Middle frontal gyrus (tissue), 1 donor: ENCODE data around the gene MRPL20.
"Not testable (repeated sequence)": the region's sequence is repeated elsewhere in the genome, so short reads cannot be mapped to it uniquely, and the experiment has no call there.

Experiments
- DNase-seq: peaks from one replicate; pipeline ENCODE4 v3.0.0-alpha.2; 2015; ENCODE audit warnings: low spot score; ENCODE audit errors: extremely low spot score

MRPL20 gene

GRCh38 chr1:1426496-1427105 lies 19.5 kb upstream of the MRPL20 start:
- DNase-seq: no peak

GRCh38 chr1:1425753-1426495 lies 18.8 kb upstream of the MRPL20 start:
- DNase-seq: no peak

DNA sequence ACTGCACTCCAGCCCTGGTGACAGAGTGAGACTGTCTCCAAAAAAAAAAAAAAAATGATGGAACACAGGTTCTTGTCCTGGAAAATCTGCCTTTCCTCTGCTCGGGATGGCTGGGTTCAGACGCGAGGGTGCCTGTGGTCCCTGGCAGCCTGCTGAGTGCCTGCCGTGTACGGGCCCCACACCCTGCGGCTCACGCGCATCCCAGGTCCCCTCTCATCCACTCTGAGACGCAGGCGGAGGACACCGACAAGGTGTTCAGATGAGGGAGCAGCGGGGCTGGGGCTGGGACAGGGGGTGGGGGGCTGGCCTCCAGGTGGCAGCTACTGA lies 18.3 kb upstream of the MRPL20 start:
- no peak for DNase-seq

GRCh38 chr1:1424707-1425106 lies 17.6 kb upstream of the MRPL20 start:
- DNase-seq: no peak

DNA sequence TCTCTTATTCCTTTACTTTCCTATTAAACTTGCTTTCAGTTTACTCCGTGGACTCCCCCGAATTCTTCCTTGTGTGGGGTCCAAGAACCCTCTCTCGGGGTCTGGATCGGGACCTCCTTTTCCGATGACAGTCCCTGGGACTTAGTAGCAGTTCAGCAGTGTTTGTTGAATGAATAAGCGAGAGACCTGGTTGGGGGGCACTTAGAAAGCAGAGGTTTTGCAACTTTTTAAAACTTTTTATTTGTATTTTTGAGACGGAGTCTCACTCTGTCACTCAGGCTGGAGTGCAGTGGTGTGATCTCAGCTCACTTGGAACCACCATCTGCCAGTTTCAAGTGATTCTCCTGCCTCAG lies 16.1 kb upstream of the MRPL20 start:
- DNase-seq: no peak

- no peak for DNase-seq
These were observed 15.6 kb upstream of the MRPL20 start for GRCh38 chr1:1422465-1423244.

DNA sequence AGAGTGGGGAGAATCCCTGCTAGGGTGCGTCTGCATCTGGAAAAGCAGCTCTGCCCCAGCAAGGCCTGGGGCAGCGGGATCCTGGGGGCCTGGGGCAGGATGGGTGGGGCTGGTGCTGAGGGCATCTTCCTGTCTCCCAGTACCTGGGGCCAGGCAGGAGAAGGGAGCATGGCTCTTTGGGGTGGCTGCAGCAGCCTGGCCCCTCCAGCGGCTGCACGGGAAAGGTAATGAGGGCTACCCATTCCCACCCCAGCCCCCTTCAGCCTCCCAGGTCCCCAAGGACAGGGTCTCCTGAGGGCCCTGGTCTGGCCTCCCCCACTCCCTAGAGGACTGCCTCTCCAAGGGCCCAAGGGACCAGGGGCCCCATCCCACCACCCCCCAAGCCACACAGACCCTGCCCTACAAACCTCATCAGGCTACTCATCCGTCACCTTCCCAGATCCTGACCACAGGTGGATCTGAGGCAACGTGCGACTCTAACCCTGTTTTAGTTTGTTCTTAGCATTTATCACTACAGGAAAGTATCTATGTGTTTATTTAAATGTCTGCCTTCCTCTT lies 14.9 kb upstream of the MRPL20 start:
- no peak for DNase-seq

DNA sequence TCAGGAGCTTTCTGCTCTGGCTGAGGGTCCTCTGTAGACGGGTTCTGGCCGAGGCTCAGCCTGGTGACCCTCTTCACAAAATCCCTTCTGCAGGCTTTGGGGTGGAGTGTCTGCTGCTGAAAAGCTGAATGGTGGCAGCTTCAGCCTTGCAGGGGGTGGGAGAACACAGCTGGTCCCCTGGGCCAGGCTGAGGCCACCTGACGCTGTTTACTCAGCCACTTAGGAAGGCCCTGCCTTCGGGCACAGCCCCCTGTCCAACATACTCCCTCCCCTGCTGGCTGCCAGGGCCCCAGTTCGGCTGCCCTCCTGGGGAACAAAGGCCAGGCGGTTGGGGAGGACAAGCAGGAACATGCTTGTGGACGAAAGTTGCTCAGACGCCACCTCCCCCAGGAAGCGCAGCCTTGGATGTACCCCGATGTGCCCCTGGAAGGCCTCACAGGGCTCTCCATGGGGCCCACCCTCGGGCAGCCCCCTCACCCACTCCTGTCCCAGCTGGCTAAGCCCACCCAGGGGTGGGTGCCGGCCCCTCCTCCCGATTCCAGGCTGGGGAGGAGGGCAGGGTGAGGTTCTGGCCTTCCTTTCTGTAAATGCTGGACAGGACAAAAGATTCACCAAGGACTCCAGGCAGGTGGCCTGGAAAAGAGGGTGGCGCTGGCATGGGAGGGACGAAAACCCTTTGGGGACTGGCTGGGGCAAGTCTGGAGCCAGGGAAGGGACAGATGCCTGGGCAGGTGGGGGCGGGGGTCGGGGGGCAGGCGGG lies 14.2 kb upstream of the MRPL20 start, which contains the start of gene ANKRD65:
ANKRD65 (minus strand) TSS at position 130 of the 760 bp plus-strand sequence. CDS start 271 bp downstream, outside the sequence.
- DNase-seq: no peak

- DNase-seq: no peak
These were observed 13.6 kb upstream of the MRPL20 start for GRCh38 chr1:1420654-1421141.

DNA sequence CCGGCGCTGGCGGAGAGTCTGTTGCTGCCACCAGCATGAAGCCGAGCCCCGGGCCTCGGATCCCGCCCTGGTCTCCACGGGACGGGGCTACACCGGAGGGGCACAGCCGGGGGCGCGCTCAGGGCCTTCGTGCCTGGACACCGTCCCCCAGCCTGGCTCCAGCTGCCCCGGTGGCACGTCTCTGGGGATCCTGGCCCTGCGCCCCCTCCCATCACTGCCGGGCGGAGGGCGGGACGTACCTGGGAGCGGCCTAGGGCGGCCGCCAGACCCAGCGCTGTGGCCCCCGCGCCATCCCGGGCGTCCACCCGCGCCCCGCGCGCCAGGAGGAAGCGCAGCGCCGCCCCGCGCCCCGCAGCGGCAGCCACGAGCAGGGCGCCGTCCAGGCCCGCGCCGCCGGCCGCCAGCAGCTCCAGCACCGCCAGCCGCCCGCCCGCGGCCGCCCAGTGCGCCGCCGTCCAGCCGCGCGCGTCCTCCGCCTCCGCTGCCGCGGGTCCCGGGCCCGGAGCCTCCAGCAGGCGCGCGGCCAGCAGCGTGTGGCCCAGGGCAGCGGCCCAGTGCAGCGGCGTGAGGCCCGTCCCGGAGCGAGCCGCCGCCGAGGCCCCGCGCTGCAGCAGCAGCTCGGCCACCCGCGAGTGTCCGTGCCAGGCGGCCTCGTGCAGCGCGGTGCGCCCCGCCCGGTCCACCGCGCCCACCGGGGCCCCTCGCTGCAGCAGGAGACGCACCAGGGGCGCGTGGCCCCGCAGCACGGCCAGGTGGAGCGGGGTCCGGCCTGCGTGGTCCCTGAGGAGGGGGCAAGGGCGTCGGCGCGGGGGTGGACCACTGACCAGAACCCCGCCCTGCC lies 12.9 kb upstream of the MRPL20 start:
- no peak for DNase-seq

DNA sequence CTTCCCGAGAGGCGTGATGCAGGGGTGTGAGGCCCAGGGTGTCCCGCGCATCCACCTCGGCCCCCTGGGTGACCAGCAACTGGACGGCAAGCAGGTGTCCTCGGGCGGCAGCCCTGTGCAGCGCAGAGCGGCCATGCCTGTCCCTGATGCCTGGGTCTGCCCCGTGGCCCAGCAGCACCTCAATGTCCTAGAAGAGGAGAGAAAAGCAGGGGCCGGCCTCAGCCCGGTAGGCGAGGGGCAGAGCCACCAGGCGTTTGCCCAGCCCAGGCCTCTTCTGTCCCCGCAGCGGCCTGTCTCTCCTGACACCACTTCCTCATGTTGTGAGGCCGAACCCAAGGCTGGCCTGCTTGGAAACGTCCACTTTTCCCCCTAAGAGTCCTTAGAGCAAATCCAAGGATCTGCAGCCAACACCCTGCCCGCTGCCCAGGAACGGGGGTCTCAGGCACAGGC lies 12.3 kb upstream of the MRPL20 start:
- DNase-seq: no peak

DNA sequence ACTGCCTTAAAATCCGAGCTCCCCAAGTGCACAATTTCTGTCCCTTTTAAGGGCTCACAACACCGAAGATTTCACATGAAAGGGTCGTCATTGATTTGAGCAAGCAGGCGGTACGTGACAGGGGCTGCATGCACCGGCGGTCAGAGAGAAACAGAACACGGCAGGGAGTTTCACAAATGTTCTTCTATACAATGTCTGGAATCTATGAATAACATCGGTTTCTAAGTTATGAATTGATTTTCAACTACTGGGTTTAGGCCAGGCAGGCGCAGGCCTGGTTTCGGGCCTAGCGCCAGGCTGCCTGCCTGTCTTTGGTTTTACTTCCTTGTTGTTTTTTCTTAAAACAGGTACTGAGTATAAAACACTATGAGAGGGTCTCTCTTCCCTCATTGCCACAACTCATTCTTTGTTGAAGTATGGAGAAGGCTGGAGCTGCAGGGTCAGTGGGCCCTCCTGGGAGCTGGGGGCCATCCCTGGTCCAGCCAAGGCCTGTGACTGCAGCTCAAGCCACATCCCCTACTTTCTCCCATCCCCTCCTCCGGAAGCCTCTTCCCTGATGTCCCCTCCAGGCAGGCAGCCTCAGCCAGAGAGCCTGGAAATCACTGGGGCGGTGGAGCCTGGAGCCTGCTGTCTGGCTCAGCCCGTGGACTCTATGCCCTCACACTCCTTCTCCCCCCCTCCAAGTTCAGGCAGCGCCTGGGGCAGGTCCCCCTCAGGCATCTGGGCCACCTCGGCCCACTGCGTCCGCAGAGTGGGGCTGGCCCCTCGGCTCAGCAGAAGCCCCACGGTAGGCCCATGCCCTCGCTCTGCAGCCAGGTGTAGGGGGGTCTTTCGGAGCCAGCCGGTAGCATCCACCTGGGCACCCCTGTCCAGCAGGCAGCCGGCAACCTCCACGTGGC lies 11.6 kb upstream of the MRPL20 start:
- DNase-seq: no peak

- DNase-seq: not testable (repeated sequence)
These were observed 10.9 kb upstream of the MRPL20 start for GRCh38 chr1:1417825-1418463.

GRCh38 chr1:1417396-1417795 lies 10.3 kb upstream of the MRPL20 start:
- not testable (repeated sequence) for DNase-seq

DNA sequence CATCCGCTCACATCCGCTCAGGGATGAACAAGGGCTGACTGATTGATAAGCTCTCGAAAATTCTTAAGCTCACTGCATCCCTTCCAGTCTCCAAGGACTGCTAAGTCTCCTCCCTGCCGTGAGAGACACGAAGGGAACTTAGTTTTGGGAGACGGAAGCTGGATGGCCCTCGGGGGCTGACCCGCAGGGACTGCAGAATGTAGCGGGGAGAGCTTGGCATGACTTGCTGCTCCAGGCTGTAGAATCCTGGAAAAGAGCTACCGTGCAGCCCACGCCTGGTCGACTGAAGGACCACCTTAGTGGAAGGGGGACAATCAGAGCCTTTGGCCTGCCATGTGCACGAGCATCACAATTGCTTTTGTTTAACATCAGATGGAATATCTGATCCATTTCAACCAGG lies 8.7 kb upstream of the MRPL20 start:
- no peak for DNase-seq

DNA sequence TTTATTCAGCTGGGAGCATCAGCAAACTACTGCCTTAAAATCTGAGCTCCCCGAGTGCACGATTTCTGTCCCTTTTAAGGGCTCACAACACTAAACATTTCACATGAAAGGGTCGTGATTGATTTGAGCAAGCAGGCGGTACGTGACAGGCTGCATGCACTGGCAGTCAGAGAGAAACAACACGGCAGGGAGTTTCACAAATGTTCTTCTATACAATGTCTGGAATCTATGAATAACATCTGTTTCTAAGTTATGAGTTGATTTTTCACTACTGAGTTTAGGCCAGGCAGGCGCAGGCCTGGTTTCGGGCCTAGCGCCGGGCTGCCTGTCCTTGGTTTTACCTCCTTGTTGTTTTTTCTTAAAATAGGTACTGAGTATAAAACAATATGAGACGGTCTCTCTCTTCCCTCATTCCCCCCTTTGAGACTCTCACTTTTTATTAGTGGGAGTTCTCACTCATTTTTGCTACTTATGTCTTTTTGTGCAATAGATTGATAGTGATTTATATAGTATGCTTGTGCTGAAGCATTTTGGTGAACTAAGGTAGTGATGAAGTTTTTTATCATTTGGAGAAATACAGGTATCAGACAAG lies 5.3 kb upstream of the MRPL20 start:
- DNase-seq: not testable (repeated sequence)

DNA sequence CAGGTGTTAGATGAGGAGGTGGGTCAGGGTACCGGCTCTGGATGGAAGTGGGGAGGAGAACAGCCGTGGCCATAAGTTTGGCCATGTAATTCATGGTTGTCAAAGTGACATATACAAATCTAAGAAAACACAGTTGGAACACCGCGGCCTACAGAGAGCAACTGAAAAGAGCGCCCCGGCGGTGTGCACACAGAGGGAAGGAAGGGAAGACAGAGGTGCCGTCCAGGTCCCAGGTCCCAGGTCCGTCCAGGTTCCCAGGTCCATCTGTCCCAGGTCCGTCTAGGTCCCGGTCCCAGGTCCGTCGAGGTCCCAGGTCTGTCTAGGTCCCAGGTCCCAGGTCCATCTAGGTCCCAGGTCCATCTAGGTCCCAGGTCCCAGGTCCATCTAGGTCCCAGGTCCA lies 4.5 kb upstream of the MRPL20 start:
- DNase-seq: no peak

GRCh38 chr1:1410238-1410637 lies 3.1 kb upstream of the MRPL20 start:
- DNase-seq: not testable (repeated sequence)
